NCI-H2081 (cell line): Measurements from ENCODE around the gene ATF3.

ENCODE experiments used
- DNase-seq, 2 experiments: peaks; one replicate each; lab custom pipeline; 2025; lab: John Stamatoyannopoulos, UW

Gene ATF3

GRCh38 chr1:212608392-212608958 is at the start of gene ATF3:
Gene ATF3, plus strand, starts transcription at chr1:212608761. Its CDS starts 6,261 bp downstream, at chr1:212615022.
- DNase-seq, result peak; percentile 98 to 99

DNA sequence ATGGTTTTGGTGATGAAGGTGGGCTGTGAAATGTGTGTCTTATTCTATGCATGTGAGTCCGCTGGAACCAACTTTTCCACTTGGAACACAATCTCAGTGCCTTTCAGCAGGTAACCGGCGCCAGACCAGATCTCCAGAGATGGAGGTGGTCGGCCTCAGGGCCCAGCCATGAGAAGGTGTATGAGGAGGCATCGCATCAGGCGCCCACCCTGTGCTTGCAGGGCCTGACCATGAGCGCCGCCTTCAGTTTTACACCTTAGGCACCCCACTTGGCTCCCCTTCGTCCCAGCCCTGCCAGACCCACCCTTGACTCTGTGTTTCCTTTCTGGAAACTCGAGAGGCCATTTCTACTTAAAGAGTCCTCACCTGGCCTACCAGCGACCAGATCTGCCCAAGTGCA is 48.6 kb upstream of the ATF3 start:
- no peak for DNase-seq

- no peak for DNase-seq
Observed at GRCh38 chr1:212560933-212561460, 47.6 kb upstream of the ATF3 start.

GRCh38 chr1:212561501-212561931 is 47.0 kb upstream of the ATF3 start:
- DNase-seq, result no peak

DNA sequence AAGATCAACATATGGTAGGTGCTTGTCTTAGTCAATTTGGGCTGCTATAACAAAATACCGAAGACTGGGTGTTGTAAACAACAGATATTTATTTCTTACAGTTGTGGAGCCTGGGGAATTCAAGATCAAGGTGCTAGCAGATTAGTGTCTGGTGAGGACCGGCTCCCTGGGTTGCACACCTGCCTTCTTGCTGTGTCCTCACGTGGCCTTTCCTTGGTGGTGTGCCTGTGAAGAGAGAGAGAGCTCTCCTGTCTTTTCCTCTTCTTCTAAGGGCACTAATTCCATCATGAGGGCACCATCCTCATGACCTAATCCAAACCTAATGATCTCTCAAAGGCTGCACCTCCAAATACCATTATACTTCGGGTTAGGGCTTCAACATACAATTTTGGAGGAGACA is 45.8 kb upstream of the ATF3 start:
- no peak for DNase-seq

DNA sequence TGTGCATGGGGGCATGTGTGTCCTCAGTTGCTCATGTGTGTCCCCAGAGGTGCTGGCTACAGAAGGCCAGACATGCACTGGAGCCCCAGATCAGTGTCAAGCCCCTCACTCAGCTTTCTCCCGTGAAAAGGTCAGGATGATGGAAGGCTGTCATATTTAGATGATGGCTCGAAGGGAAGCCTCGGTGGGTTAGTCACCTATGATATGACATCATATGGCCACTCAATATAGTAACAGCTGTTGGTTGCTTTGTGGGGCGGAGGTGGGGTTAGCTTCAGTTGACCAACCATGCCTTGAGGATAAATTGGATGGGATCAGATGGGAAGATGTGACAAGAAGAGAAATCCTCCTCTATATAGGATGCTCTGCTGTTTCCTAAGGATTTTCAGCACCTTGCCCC is 43.5 kb upstream of the ATF3 start:
- DNase-seq, result no peak

GRCh38 chr1:212565571-212566305 is 42.8 kb upstream of the ATF3 start:
- no peak for DNase-seq

DNA sequence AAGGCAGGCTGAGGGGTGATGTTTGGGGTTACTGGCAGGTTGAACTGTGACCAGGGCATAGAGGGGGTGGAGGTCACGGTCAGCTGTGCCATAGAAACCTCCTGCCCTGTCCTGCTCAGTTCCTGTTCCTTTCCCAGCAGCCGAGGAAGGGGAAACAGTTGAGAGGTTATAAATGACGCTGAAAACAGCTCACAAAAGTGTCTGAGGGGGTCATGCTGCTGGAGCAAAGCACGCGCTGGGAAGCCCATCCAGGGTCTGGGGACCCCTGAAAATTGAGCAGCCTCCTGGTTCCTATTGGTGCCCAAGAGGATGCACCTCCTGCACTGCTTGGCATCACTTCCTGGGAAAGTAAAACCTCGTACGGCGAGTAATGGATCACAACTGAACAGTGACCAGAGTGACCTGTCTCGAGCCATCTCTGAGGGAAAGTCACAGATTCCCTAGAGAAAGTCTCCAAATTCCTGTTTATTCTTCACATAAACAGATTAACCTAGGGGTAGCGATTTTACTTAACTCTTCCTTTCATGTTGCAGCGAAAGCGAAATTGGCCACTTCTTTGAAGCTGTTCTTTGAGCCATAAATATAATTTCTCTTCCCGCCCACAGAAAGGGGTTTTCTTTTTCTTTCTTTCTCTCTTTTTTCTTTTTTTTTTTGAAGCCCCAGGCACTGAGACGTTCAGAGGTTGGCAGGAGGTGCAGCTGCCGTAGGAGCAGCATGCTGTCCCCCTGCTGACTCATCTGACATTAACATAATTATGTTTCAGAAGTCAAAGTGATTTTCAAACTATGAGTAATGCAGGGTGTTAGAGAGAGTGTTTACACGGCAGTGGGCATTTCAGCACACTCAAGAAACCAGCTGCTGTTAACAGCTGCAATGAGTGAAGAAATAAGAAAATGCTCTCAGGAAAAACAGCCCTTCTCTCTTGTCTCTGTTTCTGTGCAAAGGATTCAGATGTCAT is 41.8 kb upstream of the ATF3 start:
- DNase-seq, result peak; percentile 76 to 87

- DNase-seq, result no peak
Observed at GRCh38 chr1:212567638-212568037, 40.9 kb upstream of the ATF3 start.

- no peak for DNase-seq
Observed at GRCh38 chr1:212568978-212569537, 39.5 kb upstream of the ATF3 start.

- DNase-seq, result no peak
Observed at GRCh38 chr1:212574732-212575131, 33.8 kb upstream of the ATF3 start.

DNA sequence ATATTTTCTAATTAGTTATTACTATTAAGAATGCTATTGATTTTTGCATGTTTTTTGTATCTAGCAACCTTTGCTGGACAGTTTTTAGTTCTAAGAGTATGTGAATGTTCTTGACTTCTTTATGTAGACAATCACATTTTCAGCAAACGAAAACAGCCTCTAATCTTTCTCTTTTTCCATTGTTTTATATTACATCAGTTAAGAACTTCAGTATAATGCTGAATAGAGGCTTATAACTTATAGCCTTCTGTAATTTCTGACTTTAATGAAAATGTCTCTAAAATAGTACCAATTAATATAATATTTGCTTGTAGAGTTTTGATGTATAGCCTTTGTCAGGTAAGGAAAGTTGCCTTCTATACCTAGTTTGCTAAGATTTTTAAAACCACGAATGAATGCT is 33.2 kb upstream of the ATF3 start:
- no peak for DNase-seq

DNA sequence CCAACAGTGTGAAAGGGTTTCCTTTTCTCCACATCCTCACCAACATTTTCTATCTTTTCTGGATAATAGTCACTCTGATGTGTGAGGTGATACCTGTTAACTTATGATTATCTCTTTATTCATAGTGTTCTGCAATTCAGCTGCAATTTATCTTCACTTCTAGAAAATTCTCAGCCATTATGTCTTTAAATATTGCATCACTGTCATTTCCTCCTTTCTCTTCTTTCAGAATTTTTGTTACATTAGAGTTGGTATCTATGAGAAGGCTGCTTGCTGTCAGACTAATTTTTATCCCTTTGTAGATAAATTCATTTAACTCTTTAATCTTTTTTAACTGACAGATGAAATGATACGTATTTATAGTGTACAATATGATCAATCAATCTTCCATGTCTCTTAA is 30.5 kb upstream of the ATF3 start:
- DNase-seq, result no peak

DNA sequence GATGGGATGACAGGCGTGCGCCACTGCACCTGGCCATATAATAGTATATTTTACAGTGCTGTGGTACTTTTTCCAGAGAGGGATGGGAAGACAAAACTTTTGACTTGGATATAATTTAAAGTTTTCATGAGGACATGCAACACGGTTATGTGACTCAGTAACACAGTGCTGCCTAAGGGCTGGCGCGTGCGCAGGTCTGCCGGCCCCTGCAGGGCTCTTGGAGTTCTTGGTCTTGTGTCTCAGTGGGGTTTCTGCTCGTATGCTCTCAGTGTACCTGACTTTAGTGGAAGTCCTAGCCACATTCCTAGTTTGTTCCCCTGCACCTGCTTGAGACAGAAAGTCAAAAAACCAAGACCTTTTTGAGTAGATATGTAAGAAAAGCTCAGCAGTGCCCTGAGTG is 27.5 kb upstream of the ATF3 start:
- DNase-seq, result no peak

DNA sequence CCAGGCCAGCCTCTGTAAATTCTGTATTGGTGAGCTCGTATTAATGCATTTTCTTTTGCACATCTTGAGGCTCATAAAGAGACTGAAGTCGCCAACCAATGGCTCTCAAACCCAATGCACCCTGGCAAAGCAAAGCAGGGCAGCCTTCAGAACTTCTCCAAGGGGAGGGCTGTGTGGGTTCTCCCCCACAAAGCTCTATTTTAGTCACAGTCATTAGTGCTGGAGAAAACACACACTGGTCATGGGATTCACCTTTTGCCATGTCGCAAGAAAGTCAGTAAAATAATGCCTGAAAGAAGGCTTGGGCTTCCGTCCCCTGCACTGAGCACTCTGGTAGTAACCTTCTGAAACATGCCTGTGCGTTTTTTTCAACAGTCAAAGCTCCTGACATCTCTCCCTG is 26.3 kb upstream of the ATF3 start:
- DNase-seq, result no peak

DNA sequence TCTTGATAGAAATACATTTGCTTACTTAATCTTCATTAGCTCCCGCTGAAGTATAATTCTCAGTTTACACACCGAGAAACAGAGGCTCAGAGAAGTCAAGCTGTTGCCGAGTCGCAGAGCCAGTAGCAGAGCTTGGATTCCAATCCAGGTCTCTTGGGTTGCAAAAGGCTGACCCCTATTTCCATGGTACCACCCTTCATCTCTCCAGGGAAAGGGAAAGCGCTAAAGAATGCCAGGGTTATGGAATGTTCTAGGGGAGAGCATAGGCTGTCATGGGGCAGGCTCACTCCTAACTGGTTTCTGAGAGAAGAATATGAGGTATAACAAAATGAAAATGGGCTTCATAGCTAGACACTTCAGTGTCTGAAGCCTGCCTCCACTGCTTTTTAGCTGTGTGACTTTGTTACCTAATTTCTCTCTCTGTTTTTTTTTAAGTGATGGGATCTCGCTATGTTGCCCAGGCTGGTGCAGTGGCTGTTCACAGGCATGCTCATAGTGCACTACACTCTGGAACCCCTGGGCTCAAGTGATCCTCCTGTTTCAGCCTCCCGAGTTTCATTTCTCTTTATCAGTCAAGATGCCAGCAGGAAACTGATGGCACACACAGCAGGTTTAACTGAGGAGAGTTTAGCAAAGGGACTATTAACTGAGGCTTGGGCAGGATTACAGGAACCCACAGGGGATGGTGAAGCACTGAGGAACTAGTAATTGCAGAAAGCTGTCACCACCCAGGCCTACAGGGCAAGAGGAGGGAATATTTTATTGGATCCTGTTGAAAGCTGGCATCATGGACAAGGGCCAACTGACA is 25.5 kb upstream of the ATF3 start:
- DNase-seq, result no peak

GRCh38 chr1:212583643-212584042 is 24.9 kb upstream of the ATF3 start:
- DNase-seq, result no peak

GRCh38 chr1:212584092-212584886 is 24.3 kb upstream of the ATF3 start:
- no peak for DNase-seq

DNA sequence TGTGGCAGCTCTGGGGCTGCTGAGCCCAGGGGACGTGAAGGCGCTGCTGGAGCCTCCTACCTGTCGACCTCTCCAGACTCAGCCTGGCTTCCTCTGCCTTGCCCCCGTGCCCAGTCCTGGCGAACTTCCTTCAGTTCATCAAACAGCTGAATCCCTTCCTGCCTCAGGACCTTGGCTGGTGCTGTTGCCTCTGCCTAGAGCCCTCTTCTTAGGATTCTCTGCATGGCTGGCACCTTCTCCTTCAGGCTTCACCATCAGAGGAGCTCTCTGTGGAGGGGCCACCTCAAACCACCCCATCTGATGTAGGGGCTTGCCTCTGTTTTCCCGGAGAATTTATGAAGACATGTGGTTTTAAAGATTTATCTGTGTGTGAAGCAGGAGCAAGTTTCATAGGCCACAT is 23.4 kb upstream of the ATF3 start:
- DNase-seq, result no peak

DNA sequence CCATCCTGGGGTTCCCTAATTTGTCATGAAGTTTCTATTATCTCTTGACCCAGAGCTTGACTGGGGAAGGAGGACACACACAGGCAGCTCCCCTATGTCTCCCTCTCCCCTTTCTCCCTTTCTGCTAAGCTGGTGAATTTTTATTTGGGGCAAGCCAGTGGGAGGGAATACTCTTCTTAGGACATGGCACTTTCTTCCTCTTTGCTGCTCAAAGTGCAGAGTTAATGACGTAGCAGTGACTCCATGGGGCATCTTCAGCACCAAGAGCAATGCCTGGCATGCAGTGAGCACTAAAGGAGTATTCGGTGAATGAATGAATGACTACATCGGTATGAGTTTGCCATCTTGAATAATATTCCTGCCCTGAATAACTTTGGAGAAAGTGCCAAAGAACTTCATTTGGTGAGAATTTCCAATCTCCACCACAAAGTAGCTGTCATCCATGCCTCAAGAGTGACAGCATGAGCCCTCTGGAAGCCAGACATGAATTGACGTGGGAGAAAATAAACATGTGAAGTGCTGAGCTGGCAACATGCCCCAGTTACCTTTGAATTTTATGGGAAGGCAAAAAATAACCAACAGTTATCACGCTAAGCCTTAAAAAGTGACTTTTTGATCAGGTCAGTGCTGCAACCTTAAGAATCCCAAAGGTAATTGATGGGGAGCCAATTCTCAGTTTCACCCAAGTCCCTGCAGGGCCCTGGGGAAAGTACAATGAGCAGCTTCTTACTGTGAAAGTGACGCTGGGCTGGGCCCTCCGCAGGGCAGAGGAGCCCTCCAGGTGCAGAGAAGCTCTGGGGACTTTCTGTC is 22.1 kb upstream of the ATF3 start:
- DNase-seq, result no peak
